C1 segment of cervical spinal cord (tissue), 14 donors: ENCODE results near the gene ENPP7.

ENCODE experiments used
- DNase-seq, 14 donors: peaks; one replicate each; lab custom pipeline; 2025; lab: John Stamatoyannopoulos, UW

The ENPP7 gene

GRCh38 chr17:79790805-79791734 lies 60.3 kb downstream of the ENPP7 start:
- no peak for DNase-seq

GRCh38 chr17:79791735-79792161 lies 61.0 kb downstream of the ENPP7 start:
- no peak for DNase-seq
